Ovary (tissue), 10 donors: ENCODE data around the gene ZNF155. TPM values are rescaled to one million over a fixed set of nuclear protein-coding genes. Genes with fewer than 3 reads are reported as not detected.

Experiments
- DNase-seq, 5 donors: peaks; one replicate each; pipeline ENCODE4 v3.0.0-alpha.2; 2019 to 2020
- H3K27ac ChIP-seq, 2 donors: fragments of 200-600 bp; one replicate each; pipeline versions ENCODE4 v1.5.1 to v1.8.0; 2019 to 2022
- H3K27me3 ChIP-seq: fragments of 200-600 bp; one replicate; pipeline ENCODE4 v1.8.0; 2022
- H3K36me3 ChIP-seq: fragments of 200-600 bp; sonication (generic); one replicate; pipeline ENCODE4 v1.5.1; 2019
- H3K4me1 ChIP-seq: one replicate; pipeline ENCODE4 v1.8.1; 2013; ENCODE audit warnings: mild to moderate bottlenecking, moderate library complexity; ENCODE audit not compliant: insufficient read depth
- H3K4me3 ChIP-seq: fragments of 200-600 bp; sonication (generic); one replicate; pipeline ENCODE4 v1.5.1; 2017
- H3K9me3 ChIP-seq, 2 donors: fragments of 200-600 bp in 1 of 2; sonication (generic) in 1 of 2; one replicate each; pipeline versions ENCODE4 v1.5.1 to v1.8.1; 2013 to 2019; ENCODE audit warnings: mild to moderate bottlenecking in 1 of 2, moderate library complexity in 1 of 2
- EP300 ChIP-seq: sonication (generic); formaldehyde crosslinking; IDR thresholded peaks from one replicate; pipeline ENCODE4 v1.6.1; 2017; ENCODE audit warnings: antibody characterized with exemption
- POLR2A ChIP-seq: fragments of 450-650 bp; IDR thresholded peaks from one replicate; pipeline ENCODE4 v1.6.1; 2017; ENCODE audit warnings: antibody characterized with exemption, mild to moderate bottlenecking, moderate library complexity
- WGBS, 3 donors: extraction: QIAGEN DNeasy Blood & Tissue Kit in 1 of 3; methylation state at CpG; one replicate each; pipeline versions ENCODE4 v1.1.5 to v1.1.7; 2013 to 2017; 5-methylcytosine and 5-hydroxymethylcytosine counted together
- intact Hi-C, 4 donors: fragments of 100-400 bp; cut with DNase I; formaldehyde crosslinking; loops; one replicate each; pipeline versions ENCODE4 v1.11.0 to v1.15.1; 2022 to 2023
- long read RNA-seq, 3 donors: library from polyadenylated mRNA in 2 of 3; unstranded in 2 of 3; transcript quantifications; one replicate each; pipeline ENCODE4 v2.0.0 and lab custom pipeline, GENCODE V29; 2021 to 2026
- polyA plus RNA-seq, 2 donors: library from polyadenylated mRNA; stranded (reverse); fragments of 200-250 nt in 1 of 2; fragments of 350-450 nt in 1 of 2; fragmentation: Illumina TruSeq in 1 of 2; extraction: RNeasy Lipid Tissue Mini Kit (QIAGEN cat#74804) in 1 of 2; gene quantifications; one replicate each; pipeline ENCODE4 v1.2.3, GENCODE V29; 2013 to 2014
- total RNA-seq, 7 donors: library from RNA; depleted of rRNA in 2 of 7; stranded (reverse); fragments of >200 nt in 2 of 7; fragmentation: NEBNext Ultra II Directional in 3 of 7; extraction: Animal tissue kit (Norgen Biotek cat#: 25700) in 3 of 7; gene quantifications; one replicate each; pipeline versions ENCODE4 v1.1.0 to v1.2.4, GENCODE V29; 2016 to 2023
- TF ChIP-seq, protein P1 (sequence below), 3 donors: fragments of 450-650 bp in 2 of 3; fragments of 200-600 bp in 1 of 3; IDR thresholded peaks; one replicate each; pipeline versions ENCODE4 v1.5.1 to v1.8.0; 2016 to 2022; ENCODE audit warnings: antibody characterized with exemption in 3 of 3, mild to moderate bottlenecking in 1 of 3
- donor health status: DM: no; HTN: no; CAD: no; lungs with moderate emphysema.
- donor health status: DM: no; HTN: no; CAD: no.
- donor health status: Bipolar disorder and iron deficiency.
- donor health status: DM: yes; HTN: yes; CAD: no.
- donor health status: DM: no; HTN: no; CAD: no.
- donor health status: DM: yes; HTN: yes; CAD: no.

The ZNF155 gene
- total RNA-seq (10 to 100 TPM in 5 of 7 donors, 1 to 10 TPM in 2; 3.7 to 13.2 (median 10.7) TPM), polyA plus RNA-seq (1 to 10 TPM; 6.4 to 9.7 TPM)
- long read RNA-seq, donor 1, transcript ZNF155-201 (5 exons, 2,596 nt): major isoform, 10 of 25 reads
- long read RNA-seq, donor 1, partial matches to known transcripts: 0 of 25 reads
- long read RNA-seq, donor 1, other reads (novel, unspliced or antisense): 11 of 25 reads
- long read RNA-seq, donor 2: 0 reads
- long read RNA-seq, donor 3, partial matches to known transcripts: 0 of 2 reads
- long read RNA-seq, donor 3, other reads (novel, unspliced or antisense): 1 of 2 reads

- intact Hi-C loops: loop anchor here in 1 of 4 donors (2.0 kb wide), 1 partner anchor 19 kb away; the partner anchor contains the start of gene ZNF230
- no peak within 1 kb of the TSS for H3K27ac ChIP-seq
- H3K36me3 ChIP-seq: no peaks in the 10 kb centered on the region
- no peaks in the 10 kb centered on the region for H3K4me1 ChIP-seq
- no peaks in the 10 kb centered on the region for H3K9me3 ChIP-seq
- TF ChIP-seq POLR2A (peak; percentile 24), EP300 (no peak)
- peak within 1 kb of the TSS; percentile 71 for H3K4me3 ChIP-seq
- DNase-seq: peak; percentile 88 to 92 (median 89)
- H3K27me3 ChIP-seq: no peaks in the 10 kb centered on the region
- WGBS, 3 donors: 0 to 1% (median 1%) methylated on average over 40 of the region's 40 CpGs
Observed at GRCh38 chr19:43983912-43984686, at the start of gene ZNF155. Gene ZNF155, plus strand, starts transcription at chr19:43984188. Its CDS starts 4,356 bp downstream, at chr19:43988544.

DNA sequence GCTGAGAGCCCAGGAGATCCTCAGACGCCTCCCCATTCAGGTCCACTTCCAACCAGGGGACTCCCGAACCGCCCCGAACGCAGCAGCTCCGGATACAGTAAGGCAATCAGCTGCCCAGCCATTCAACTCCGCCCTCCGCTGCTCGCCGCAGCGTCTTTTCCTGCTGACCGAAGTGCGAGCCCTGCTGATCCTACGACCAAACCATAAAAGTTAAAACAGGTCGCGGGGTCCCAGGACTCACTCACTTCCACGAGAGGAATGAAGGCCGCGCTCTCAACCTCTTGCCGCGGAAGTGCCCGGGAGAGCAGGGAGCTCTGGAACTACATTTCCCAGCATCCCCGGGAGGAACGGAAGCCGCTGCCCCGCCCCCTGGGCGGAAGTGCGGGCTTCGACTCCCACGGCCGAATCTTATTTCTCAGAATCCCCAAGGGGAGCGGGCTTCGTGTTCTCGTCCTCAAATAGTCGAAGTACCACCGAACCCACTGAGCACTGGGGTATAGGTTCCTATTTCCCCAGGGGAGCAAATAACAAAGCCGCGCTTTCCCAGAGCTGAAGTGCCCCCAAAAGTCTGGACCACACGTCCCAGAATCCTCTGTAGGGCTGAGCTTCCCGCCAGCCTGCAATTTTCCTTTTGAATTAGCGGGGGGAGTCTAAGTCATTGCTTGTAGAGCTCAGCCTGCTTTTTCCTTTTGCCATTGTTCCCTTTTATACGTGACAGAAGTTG, 48.8 kb upstream of the ZNF155 start, which contains the start of gene ZNF45:
Gene ZNF45 (minus strand): TSS at position 298 of the 724 bp plus-strand sequence. CDS start 13,097 bp downstream, outside the sequence.
- Histone ChIP-seq H3K9me3 (no peaks in the 10 kb centered on the region), H3K4me1 (peaks cover 3% of the 10 kb centered on the region), H3K4me3 (peak within 1 kb of the TSS; percentile 70), H3K27ac (peak within 1 kb of the TSS; percentile 46 to 67), H3K36me3 (no peaks in the 10 kb centered on the region), H3K27me3 (no peaks in the 10 kb centered on the region)
- intact Hi-C loops: no loop called here
- 0% methylated on average over 41 to 42 of the region's 42 CpGs for WGBS, 3 donors
- TF ChIP-seq, protein P1, sequence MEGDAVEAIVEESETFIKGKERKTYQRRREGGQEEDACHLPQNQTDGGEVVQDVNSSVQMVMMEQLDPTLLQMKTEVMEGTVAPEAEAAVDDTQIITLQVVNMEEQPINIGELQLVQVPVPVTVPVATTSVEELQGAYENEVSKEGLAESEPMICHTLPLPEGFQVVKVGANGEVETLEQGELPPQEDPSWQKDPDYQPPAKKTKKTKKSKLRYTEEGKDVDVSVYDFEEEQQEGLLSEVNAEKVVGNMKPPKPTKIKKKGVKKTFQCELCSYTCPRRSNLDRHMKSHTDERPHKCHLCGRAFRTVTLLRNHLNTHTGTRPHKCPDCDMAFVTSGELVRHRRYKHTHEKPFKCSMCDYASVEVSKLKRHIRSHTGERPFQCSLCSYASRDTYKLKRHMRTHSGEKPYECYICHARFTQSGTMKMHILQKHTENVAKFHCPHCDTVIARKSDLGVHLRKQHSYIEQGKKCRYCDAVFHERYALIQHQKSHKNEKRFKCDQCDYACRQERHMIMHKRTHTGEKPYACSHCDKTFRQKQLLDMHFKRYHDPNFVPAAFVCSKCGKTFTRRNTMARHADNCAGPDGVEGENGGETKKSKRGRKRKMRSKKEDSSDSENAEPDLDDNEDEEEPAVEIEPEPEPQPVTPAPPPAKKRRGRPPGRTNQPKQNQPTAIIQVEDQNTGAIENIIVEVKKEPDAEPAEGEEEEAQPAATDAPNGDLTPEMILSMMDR (IDR thresholded peaks at IDR 0.05): no peak
- TF ChIP-seq POLR2A (no peak), EP300 (no peak)
- DNase-seq: peak; percentile 84 to 88 (median 85)

DNA sequence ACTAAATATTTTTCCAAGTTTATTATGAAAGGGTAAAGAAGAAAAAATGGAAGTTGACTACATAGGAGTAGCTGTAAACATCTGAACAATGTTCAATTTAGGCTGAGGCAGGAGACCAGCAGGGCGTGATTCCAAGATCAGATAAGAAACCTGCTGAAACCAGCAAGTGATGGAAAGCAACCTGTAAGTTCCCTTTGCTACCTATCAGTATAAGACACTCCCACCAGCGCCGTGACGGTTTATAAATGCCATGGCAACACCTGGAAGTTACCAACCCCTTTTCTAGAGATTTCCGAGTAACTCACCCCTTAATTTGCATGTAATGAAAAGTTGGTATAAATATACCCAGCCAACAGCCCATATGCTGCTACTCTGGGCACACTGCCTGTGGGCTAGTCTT, 47.8 kb upstream of the ZNF155 start:
- DNase-seq: no peak
- Histone ChIP-seq H3K4me3 (no peak overlapping the region), H3K9me3 (no peaks in the 10 kb centered on the region), H3K27ac (no peak overlapping the region), H3K27me3 (no peaks in the 10 kb centered on the region), H3K36me3 (no peaks in the 10 kb centered on the region), H3K4me1 (peaks cover 3% of the 10 kb centered on the region)
- 73 to 84% (median 76%) methylated on average over 5 of the region's 5 CpGs for WGBS, 3 donors
- TF ChIP-seq EP300 (no peak), POLR2A (no peak)
- TF ChIP-seq, protein P1 (IDR thresholded peaks at IDR 0.05): no peak
- intact Hi-C loops: no loop called here

DNA sequence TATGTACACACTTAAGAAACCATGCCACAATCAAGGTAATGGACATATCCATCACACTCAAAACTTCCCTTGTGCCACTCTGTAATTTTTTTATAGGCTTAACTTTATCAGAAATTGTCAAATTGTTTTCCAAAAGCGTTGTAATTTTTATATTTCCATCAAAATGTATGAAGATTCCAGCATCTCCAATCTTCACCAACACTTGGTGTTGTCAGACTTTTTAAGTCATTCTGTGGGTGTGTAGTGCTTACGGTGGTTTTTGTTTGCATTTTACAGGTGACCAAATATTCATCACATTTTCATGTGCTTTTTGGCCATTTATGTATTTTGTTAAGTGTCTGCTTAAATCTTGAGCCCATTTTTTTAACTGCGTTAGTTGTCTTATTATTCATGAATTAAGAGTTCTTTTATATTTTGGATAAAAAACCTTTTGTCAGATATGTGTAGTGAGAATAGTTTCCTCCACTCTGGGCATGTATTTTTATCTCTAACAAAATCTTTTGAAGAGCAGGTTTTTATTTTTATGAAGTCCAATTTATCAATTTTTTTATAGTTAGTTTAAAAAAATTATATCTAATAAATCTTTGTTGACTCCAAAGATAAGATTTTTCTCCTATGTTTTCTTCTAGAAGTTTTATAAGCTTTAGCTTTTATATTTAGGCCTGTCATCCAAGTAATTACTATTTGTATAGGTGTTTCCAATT, 44.3 kb upstream of the ZNF155 start:
- intact Hi-C loops: no loop called here
- no peak overlapping the region for H3K27ac ChIP-seq
- no peaks in the 10 kb centered on the region for H3K36me3 ChIP-seq
- no peak overlapping the region for H3K4me3 ChIP-seq
- WGBS, 3 donors: 40 to 77% (median 72%) methylated on average over 3 of the region's 3 CpGs
- TF ChIP-seq POLR2A: no peak
- TF ChIP-seq, protein P1 (IDR thresholded peaks at IDR 0.05): no peak
- TF ChIP-seq EP300: no peak
- H3K4me1 ChIP-seq: no peaks in the 10 kb centered on the region
- no peaks in the 10 kb centered on the region for H3K9me3 ChIP-seq
- H3K27me3 ChIP-seq: no peaks in the 10 kb centered on the region
- no peak for DNase-seq
